ENCODE measurements around the gene ADAMTSL3.

DNA sequence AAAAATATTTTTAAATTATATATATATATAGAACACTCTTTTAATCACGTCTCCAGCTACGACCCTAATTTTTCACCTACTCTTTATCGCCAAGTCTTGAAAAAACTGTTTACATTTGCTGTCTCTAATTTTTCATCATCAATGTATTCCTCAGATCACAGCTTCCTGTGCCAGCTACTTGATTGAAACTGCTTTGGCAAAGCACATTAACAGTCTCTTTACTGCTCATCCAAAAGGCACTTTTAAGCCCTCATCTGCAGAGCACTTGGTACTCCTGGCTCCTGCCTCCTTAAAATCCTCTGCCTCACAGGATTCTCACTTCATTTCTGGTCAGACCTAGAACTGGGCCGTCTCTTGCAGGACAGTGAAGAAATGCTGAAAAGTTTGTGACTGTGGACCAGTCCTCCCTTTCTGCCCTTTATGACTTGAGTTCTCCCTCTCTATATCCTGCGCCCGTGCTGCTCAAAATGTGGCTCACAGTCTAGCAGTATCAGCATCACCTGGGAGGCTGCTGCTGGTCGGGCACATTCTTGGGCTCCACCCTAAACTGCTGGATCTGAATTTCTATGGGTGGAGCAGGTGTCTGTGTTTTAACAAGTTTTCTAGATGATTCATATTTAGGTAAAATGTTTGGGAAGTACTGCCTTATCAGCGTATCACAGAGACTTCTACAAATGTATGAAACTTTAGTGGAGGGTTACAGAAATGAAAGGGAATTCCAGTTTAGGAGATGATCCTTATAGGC, 196.8 kb downstream of the ADAMTSL3 start:
- TF ChIP-seq, protein P1, sequence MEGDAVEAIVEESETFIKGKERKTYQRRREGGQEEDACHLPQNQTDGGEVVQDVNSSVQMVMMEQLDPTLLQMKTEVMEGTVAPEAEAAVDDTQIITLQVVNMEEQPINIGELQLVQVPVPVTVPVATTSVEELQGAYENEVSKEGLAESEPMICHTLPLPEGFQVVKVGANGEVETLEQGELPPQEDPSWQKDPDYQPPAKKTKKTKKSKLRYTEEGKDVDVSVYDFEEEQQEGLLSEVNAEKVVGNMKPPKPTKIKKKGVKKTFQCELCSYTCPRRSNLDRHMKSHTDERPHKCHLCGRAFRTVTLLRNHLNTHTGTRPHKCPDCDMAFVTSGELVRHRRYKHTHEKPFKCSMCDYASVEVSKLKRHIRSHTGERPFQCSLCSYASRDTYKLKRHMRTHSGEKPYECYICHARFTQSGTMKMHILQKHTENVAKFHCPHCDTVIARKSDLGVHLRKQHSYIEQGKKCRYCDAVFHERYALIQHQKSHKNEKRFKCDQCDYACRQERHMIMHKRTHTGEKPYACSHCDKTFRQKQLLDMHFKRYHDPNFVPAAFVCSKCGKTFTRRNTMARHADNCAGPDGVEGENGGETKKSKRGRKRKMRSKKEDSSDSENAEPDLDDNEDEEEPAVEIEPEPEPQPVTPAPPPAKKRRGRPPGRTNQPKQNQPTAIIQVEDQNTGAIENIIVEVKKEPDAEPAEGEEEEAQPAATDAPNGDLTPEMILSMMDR (conservative IDR thresholded peaks at IDR 0.05): no peak
- no peak for TF ChIP-seq ZFX (IDR thresholded peaks at IDR 0.05)

All from C4-2B (cell line).